SK-N-MC (cell line): ENCODE data around the gene TXLNB.

Source experiments
- DNase-seq: peaks from one replicate; pipeline ENCODE4 v3.0.0-alpha.2; 2011; ENCODE audit warnings: low read depth, low spot score
- H3K27ac ChIP-seq: fragments of 200-600 bp; sonication (generic); 2 replicates; pipeline ENCODE4 v1.5.1; 2016; ENCODE audit warnings: mixed run types
- H3K36me3 ChIP-seq: fragments of 200-600 bp; sonication (generic); 2 replicates; pipeline ENCODE4 v1.6.1; 2017; ENCODE audit warnings: antibody characterized with exemption, low read length, mixed read lengths; ENCODE audit not compliant: insufficient read depth
- H3K4me3 ChIP-seq: fragments of 200-600 bp; sonication (generic); 2 replicates; pipeline ENCODE4 v1.5.1; 2016
- H3K9ac ChIP-seq: fragments of 200-600 bp; sonication (generic); 2 replicates; pipeline ENCODE4 v1.8.0; 2017; ENCODE audit warnings: mixed run types, mixed read lengths; ENCODE audit not compliant: insufficient read length
- H3K9me3 ChIP-seq: fragments of 200-600 bp; sonication (generic); 2 replicates; pipeline ENCODE4 v1.6.1; 2017; ENCODE audit warnings: low read depth, mild to moderate bottlenecking, antibody characterized with exemption, low read length, moderate library complexity, mixed read lengths
- EZH2 ChIP-seq: fragments of 200-600 bp; sonication (generic); IDR thresholded peaks from one replicate; pipeline ENCODE4 v1.6.1; 2017; ENCODE audit warnings: antibody characterized with exemption
- FOXP2 ChIP-seq: optimal IDR thresholded peaks from 2 replicates; pipeline ENCODE3; 2011; ENCODE audit warnings: mild to moderate bottlenecking, moderate library complexity; ENCODE audit not compliant: insufficient read depth; ENCODE audit errors: extremely low read length, control extremely low read depth
- POLR2AphosphoS5 ChIP-seq: IDR thresholded peaks from 2 replicates; pipeline ENCODE4 v1.6.1; 2012; ENCODE audit warnings: mild to moderate bottlenecking, low read depth, low read length, borderline replicate concordance

The TXLNB gene

DNA sequence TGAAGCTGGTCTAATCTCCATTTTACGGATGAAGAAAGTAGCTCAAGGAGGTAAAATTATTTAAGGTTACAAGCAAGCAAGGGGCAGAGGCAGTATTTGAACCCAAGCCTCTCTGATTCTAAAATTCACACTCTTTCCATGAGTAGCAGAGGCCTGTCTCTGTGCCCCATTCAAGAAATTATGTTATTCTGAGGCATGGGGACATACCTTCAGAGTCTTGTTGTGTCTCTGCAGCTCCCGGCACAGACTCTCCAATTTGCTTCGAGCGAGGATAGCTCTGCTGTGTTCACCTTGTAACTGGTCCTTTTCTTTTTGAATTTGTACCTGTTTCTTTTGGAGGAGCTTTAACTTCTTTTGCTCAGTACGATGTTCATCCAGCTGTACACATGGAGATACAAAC is 21.5 kb downstream of the TXLNB start:
- Histone ChIP-seq H3K27ac (no peak overlapping the region), H3K4me3 (no peak overlapping the region), H3K36me3 (no peaks in the 10 kb centered on the region), H3K9ac (no peak overlapping the region), H3K9me3 (no peaks in the 10 kb centered on the region)
- TF ChIP-seq POLR2AphosphoS5 (no peak), FOXP2 (no peak), EZH2 (no peak)
- DNase-seq: no peak

DNA sequence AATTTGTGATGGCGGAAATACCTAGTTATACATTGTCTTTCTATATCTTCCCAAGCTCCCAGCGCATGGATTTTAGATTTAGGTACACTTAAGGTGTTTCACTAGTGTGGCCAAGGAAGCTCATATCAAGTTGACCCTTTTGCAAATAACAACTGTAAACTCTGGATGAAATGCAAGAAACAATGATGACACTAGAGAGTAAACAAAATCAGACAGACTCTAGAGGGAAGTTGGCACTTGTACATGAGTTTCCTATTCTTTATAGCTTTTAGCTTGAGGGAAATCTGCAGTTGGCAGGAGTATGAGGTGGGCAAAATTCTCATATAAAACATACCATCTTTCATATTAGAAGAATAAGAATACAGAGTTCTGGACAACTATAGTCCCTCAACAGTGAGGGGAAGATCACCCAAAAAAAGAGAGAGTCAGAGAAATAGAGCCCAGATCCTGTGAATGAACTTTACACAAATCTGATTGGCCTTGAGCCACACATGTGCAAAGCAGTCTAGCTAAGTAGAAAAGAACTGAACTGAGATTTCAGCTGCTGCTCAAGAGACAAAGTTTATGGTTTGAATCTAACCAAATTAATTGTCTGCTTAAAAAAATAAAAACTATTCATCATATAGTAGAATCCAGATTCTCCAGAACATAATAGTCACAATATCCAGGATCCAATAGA is 26.1 kb downstream of the TXLNB start:
- H3K36me3 ChIP-seq: no peaks in the 10 kb centered on the region
- no peak overlapping the region for H3K4me3 ChIP-seq
- TF ChIP-seq FOXP2 (no peak), EZH2 (no peak), POLR2AphosphoS5 (no peak)
- no peak overlapping the region for H3K27ac ChIP-seq
- DNase-seq: no peak
- no peaks in the 10 kb centered on the region for H3K9me3 ChIP-seq
- no peak overlapping the region for H3K9ac ChIP-seq

DNA sequence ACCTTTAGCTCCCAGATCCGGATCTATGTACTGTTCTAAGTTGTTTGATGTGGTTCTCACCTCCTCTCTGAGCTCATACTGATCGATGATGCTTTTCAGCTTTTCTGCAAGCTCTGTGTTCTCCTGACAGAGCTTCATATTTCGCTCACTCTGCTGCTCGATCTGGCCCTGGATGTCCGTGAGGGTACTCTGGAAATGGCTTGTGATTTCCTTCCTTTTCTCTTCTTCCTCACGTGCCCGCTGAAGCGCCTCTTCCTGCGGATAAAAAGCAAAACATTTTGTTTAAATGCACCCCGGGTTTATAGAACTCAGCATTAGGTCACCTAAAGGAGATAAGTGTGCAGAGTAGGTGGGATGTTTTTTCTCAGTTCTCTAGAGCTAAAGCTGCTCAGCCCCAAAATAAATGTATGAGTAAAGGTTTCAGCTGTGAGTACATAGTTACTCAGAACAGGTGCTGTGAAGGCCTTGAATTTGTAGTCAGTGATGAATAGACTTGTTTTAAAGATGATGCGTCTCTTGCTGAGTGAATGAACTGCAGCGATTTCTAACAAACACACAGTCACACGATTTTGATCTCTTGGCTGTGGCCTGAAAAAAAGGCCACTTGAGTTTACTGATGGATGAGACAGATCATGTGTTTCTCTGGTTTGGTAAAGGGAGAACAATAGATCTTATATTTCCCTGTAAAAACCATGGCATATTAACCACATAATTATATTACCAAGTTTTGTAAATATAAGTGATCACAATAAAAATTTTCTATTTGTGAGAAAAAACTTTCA is 29.1 kb downstream of the TXLNB start:
- no peak for DNase-seq
- Histone ChIP-seq H3K9me3 (no peaks in the 10 kb centered on the region), H3K36me3 (no peaks in the 10 kb centered on the region), H3K4me3 (no peak overlapping the region), H3K9ac (no peak overlapping the region), H3K27ac (no peak overlapping the region)
- no peak for TF ChIP-seq EZH2
- no peak for TF ChIP-seq FOXP2
- no peak for TF ChIP-seq POLR2AphosphoS5

DNA sequence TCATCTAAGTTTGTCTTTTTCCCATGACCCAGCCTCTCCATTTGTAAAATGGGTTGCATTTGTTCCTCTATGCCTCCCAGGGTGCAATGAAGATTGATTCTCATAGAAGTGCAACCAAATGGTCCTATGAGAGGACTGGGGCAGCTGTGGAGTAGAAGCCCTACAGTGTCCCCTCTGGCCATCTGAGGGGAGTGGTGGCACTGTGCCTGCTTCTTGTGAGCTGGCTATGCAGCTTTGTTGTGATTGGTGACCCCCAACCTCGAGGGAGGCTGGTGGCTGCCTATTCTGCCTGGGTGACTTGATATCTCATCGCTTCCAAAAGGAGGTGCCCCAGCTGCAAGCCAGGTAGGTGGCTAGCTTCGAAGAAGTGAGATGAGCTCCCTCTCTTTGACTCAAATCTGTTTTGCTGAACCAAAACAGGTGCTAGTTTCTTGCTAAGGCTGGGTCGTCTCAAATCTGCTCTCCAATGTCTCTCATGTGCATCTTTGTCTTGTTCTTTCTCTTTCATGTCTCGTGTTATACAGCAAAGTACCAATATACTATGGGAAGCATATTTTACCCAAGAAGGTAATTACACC is 33.9 kb downstream of the TXLNB start:
- no peak for DNase-seq
- H3K9ac ChIP-seq: no peak overlapping the region
- TF ChIP-seq FOXP2 (no peak), POLR2AphosphoS5 (no peak), EZH2 (no peak)
- no peak overlapping the region for H3K4me3 ChIP-seq
- H3K27ac ChIP-seq: no peak overlapping the region
- H3K36me3 ChIP-seq: no peaks in the 10 kb centered on the region
- no peaks in the 10 kb centered on the region for H3K9me3 ChIP-seq

DNA sequence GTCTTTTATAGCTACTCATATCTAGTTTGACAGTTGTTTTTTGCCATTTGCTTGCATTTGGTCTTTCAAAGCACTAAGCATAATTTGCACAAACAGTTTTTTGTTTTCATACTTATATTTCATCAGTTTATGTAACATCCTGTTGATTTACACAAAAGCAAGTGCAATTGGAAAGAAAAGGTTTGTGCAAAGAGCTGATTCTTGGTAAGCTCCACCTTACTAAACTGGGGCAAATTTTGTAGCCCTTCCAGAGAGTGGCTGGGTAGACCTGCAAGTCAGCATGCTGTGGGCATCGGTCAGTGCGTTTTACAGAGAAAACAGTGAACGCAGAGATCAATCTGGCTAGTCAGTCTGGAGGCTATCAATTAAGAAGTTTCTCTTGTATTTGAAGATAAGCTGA is 34.5 kb downstream of the TXLNB start:
- TF ChIP-seq FOXP2 (no peak), POLR2AphosphoS5 (no peak), EZH2 (no peak)
- Histone ChIP-seq H3K36me3 (no peaks in the 10 kb centered on the region), H3K4me3 (no peak overlapping the region), H3K9me3 (no peaks in the 10 kb centered on the region), H3K27ac (no peak overlapping the region), H3K9ac (no peak overlapping the region)
- DNase-seq: no peak

DNA sequence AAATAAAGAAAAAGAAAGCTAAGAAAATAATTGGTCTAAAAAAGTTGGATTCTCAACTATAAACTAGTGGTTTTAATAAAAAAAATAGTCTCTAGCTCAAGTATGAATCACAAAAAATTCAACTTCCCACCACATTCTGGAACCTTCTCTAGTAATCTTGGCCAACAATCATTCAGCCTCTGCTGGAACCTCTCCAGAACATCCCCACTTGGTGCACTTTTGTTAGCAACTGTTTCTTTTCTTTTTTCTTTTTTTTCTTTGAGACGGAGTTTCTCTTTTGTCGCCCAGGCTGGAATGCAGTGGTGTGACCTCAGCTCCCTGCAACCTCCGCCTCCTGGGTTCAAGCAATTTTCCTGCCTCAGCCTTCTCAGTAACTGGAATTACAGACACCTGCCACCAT is 35.7 kb downstream of the TXLNB start:
- DNase-seq: no peak
- no peaks in the 10 kb centered on the region for H3K9me3 ChIP-seq
- H3K9ac ChIP-seq: no peak overlapping the region
- TF ChIP-seq FOXP2 (no peak), POLR2AphosphoS5 (no peak), EZH2 (no peak)
- H3K4me3 ChIP-seq: no peak overlapping the region
- no peaks in the 10 kb centered on the region for H3K36me3 ChIP-seq
- H3K27ac ChIP-seq: no peak overlapping the region

DNA sequence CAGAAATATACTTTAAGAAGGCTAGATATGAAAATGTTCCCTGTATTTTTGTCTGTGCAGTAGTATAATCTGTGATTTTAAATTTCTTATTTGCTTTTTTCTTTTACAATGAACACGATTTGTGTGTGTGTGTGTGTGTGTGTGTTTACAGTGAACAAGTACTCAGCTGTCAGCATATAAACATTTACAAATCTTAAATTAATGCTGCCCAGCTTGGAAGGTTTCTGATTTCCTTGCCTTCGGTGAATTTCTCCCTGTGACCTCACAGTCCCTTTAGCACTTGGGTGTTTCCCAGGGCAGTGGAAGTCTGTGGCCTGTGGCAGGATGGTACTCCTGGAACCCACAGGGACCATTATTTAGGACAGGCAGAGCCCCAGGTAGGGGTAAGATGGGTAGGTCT is 37.6 kb downstream of the TXLNB start:
- H3K27ac ChIP-seq: no peak overlapping the region

DNA sequence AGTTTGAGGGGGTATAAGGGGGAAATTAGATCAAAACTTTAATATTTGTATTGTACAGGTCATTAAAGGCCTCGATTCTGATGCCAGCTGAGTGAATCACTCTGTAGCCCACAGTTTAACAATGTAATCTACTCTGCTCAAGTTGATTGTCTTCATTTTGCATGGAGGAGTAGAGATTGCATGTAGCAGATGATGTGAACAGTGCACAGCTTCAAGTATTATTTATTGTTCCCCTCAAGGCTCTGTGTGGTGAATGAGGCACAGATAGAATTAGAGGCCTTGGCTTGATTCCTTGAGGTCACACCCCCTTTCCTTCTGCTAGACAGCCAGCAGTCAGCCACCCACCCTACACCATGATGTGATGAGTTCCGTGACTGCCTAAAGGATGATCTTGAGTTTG is 38.1 kb downstream of the TXLNB start:
- H3K36me3 ChIP-seq: no peaks in the 10 kb centered on the region
- TF ChIP-seq POLR2AphosphoS5 (no peak), EZH2 (no peak), FOXP2 (no peak)
- no peak overlapping the region for H3K27ac ChIP-seq
- no peak overlapping the region for H3K9ac ChIP-seq
- no peak for DNase-seq
- H3K4me3 ChIP-seq: no peak overlapping the region
- H3K9me3 ChIP-seq: no peaks in the 10 kb centered on the region

More for the DNA sequence above, 37.6 kb downstream of the TXLNB start:
- DNase-seq: no peak
- Histone ChIP-seq H3K4me3 (no peak overlapping the region), H3K9me3 (no peaks in the 10 kb centered on the region), H3K9ac (no peak overlapping the region), H3K36me3 (no peaks in the 10 kb centered on the region)
- TF ChIP-seq POLR2AphosphoS5 (no peak), EZH2 (no peak), FOXP2 (no peak)
